HT1080 (cell line): ENCODE data around the gene AHRR. TPM values are rescaled to one million over a fixed set of nuclear protein-coding genes. Genes with fewer than 3 reads are reported as not detected.
"Not testable (repeated sequence)": the region's sequence is repeated elsewhere in the genome, so short reads cannot be mapped to it uniquely, and the experiment has no call there.

Source experiments
- DNase-seq: peaks from one replicate; pipeline ENCODE4 v3.0.0-alpha.2; 2015; ENCODE audit warnings: low read depth
- total RNA-seq: library from RNA; depleted of rRNA; stranded (reverse); fragments of >200 nt; shearing (Covaris generic); gene quantifications from 2 replicates; pipeline ENCODE4 v1.2.3, GENCODE V29; 2014

AHRR gene
- total RNA-seq, 1 experiment from 2014 or later = 2.4 TPM

DNA sequence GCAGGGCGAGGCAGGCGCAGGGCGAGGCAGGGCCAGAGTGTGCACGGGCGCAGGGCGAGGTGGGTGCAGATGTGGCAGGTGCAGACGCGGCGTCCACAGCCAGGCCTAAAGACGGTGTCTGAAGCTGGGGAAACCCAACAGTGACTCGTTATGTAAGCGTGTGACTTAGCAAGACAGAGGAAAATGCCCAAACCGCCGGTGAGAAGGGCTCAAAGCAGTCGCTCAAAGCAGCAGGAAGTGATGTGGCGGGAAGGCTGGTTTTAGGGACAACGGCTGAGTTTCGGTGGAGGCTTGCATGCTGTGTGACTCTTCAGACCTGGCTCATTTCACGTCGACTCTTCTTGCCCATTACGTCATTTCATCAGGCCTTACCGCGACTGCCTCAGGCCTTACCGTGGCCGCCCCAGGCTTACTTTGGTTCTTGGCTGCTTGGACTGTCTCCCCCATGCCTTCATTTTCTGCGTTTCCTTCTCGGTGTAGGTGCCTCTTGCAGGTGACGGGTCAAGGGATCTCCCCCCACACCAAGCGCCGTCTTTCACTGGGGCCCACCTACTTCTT lies 71.0 kb downstream of the AHRR start:
- DNase-seq = peak; percentile 40

DNA sequence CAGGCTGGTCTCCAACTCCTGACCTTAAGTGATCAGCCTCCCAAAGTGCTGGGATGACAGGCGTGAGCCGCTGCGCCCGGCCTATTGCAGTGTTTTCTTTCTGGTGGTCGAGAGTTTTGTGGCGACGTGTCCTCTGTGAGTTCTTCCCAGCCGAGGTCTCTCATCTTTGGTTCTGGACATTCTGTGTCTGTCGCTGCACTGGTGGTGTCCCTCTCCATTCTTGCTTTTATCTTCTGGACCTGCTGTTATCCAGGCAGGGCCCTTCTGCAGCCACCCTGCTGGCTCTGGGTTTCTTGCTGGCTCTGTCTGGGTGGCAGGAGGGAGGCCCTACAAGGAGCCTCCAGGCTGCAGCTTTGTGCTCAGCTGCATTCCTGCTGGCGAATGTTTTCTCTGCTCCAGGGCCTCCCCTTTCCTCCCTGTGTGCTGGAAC lies 72.3 kb downstream of the AHRR start:
- DNase-seq = no peak

DNA sequence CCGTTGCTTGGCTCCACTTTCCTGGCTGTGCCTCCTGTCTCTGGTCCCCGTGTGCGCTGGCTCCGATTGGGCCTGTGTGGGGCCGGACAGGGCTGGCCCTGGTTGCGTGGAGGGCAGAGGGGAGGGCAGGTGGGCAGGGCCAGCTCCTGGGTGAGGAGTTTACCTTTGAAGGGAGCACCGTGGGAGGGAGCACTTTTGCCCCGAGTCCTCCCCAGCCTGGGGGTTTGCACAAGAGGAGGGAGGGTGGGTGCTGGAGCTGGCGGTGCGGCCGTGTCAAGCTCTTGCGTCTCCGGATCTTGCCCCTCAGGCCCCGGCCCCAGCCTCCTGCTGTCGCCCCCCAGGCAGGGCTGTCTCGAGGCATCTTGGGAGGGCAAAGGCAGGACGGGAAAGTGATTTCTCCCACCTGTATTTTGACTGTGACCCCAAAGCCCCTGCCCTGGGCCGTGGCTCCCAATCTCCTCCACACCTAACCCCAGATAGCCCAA lies 73.2 kb downstream of the AHRR start:
- DNase-seq = no peak

DNA sequence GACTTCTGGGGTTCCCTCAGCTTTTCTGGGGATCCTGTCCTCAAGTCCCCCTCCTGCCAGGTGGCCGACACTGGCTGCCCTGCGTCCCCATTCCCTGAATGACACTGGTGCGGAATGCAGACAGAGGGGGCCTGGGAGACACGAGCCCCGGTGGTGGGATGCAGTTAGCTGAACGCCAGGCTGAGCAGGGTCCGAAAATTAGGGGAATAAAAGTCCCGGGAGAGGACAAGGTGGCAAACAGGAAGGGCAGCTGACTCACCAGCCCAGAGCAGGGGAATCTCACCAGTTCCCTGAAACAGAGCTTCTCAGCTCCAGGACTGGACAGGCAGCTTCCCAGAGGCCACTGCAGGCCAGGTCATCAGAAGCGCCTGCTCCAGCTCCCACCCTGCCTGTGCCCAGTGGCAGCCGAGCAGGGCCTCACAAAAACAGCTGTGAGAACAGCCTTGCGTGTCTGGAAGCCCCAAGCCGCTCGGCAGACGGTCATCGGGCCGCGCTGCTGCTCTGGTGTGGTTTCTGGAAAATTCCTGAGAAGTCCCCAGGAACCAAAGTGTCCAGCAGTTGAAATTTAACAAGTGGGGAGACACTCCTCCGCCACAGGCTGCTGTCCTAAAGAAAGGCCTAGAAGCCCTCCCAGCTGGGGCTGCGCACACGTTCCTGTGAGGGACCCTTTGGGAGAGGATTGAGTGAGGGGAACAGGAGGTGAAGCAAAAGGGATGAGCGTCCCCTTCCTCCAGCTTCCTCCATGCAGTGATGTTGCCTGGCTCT lies 73.8 kb downstream of the AHRR start:
- peak; percentile 70 for DNase-seq

DNA sequence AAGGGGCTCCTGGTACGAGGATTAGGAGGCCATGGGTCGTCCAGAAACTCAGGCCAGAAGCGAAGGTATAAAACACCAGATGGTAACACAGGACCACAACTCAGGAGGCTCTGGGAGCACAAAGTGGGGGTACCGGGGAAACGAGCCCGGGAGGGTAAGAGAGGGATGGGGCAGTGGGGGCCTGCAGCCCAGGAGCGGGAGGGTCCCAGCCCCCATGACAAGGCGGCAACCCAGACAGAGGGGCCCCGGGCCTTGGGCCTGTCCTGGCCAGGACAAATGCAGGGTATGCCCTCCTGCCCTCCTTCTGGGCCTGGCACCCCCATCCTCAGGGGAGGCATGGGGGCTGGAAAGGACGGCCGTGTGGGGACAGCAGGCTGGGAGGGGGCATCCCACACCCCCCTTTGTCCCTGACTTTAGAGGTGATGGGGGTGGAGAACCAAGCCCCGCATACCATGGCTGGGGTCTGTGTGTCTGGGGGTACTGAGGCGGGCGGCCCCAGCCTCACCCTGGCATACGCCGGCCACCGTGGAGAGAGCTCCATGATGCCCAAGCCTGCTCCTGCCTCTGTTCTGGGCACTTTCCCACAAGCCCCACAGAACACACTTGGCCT lies 74.5 kb downstream of the AHRR start:
- DNase-seq = no peak

DNA sequence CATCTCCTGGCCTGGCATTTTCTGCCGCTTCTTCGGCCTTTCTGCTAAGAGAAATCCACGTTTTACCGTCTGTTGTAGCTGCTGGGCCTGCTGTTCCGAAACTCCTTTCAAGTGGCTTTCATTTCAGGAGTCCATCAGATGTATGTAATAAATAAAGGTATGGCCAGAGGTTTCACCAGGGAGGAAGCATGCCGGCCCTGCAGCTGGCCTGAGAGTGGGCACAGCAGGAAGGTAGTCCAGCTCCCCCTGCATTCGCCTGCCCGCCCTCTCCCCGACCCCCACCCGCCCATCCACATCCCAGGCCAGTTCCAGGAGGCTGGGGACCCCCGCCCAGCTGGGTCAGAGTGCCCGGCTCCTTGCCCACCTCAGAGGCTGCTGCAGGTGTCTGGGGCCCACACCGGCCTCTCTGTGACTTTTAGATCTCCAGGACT lies 75.0 kb downstream of the AHRR start:
- DNase-seq = no peak

DNA sequence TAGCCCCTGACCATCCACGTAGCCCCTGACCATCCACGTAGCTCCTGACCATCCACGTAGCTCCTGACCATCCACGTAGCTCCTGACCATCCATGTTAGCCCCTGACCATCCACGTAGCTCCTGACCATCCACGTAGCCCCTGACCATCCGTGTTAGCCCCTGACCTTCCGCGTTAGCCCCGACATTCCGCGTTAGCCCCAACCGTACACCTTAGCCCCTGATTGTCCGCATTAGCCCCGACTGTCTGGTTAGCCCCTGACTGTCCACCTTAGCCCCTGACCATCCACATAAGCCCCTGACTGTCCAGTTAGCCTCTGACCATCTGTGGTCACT lies 76.6 kb downstream of the AHRR start:
- DNase-seq = not testable (repeated sequence)

DNA sequence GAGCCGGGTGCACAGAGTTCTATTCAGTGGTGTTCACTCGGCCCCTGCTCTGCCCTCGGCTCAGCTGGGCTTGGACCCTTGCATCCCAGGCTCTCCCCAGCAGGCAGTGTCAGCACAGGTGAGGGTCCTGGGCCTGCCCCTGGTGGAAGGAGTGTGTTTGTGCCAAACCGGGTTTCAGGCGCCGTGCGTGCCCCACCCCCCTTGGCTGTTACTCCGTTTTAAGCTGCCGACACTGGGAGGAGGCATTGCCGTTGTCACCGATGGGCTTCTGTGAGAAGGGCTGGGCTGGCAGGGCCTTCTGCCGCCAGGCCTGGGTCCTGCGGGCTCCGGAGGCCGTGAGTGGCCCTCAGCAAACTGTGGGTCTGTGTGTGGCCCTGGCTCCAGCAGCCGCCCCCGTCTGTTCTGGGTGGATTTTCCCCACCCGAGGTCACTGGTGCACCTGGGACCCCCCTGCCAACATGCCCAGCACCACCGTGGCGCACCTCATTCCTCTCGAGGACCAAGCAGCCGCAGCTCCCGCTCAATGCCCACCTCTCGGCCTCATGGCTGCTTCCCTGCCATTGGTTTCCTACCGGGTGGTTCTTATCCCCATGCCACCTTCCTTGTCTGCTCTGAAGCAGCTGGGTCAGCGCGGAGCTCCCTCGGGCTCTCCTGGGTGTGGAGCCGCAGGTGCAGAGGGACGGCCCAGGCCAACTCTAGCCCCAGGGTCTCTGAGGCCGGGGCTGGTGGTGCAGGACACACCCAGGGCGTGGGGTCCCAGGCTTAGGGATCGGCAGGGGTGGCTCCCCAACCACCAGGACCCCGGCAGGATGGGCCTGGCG lies 77.2 kb downstream of the AHRR start:
- no peak for DNase-seq

DNA sequence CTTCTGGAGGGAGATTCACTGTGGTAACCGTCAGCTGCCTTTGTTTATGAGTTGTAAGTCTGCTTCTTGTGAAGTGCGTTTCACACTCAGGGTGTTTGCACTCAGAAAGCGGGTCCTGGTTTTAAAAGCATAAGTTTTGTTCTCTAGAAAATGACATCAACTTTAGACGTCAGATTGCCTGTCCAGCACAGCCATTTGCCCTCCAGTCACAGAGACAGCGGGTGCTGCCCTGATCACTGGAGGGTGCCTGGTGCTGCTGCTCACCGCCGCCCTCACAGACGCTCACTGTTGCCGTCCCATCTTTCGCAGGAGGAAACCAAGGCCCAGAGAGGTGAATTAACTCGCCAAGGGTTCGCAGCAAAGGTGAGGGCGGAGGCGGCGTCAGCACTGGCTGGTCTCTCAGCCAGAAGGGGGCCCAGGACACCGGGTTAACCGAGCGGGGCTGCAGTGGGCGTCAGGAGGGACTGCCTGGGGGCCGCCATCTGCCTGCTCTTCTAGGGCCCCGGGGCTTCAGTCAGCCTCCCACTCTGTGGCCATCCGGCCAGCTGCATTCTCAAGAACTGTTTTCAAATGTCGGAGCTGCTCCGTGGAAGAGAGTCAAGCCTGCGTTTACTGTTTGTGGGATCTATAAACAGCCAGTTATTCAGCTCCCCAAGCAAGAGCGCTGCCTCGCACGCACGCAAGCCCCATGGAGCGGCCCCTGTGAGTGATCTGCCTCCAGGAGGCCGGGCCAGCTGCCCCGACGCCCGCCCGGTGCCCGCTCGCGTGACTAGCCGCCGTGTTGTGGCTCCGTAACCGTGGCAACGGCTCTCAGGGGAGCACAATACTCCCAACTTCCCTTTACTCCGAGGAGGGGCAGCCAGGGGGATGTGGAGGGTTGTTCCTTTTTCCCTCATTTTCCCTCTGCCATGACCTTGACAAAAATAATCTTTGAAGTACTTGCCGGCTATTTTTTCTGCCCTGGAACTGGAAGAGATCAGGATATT lies 78.1 kb downstream of the AHRR start:
- DNase-seq = peak; percentile 68

DNA sequence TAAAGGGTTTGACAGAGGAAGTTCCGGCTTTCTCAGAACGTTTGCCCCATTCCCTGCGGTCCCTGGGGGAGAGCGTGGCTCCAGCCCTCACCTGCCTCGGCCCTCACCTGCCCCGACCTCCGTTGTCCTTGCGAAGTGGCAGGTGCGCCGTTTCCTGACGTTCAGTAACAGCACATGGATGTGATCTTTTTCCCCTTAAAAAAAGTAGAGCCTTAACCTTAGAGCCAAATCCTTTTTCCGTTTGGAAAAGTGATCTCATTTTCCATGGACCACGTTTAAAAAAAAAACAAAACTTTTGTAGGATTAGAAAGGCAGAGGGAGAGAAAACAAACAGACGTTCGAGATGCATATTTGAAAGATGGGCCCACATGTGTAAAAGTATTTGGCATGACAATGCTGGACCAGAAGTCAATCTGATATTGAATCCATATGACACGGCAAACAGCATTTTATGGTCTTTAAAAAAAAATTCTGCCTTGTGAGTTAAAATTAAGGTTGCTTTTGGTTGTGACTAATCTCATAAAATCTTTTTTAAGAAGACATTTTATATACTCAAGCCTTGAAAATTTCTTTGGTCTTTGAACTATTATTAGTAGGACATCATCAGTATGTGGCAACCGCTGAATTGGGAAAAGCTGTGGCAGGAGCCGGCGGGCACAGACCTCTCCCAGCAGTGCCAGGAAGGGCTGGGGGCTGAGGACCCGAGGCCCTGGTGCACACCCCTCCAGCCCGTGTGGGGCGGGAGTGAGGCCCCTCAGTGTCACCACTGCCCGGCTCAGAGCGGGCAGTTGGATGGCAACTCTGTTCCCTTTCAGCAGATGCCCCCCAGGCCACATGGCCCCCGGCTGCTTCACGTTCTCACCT lies 79.0 kb downstream of the AHRR start:
- DNase-seq = no peak

DNA sequence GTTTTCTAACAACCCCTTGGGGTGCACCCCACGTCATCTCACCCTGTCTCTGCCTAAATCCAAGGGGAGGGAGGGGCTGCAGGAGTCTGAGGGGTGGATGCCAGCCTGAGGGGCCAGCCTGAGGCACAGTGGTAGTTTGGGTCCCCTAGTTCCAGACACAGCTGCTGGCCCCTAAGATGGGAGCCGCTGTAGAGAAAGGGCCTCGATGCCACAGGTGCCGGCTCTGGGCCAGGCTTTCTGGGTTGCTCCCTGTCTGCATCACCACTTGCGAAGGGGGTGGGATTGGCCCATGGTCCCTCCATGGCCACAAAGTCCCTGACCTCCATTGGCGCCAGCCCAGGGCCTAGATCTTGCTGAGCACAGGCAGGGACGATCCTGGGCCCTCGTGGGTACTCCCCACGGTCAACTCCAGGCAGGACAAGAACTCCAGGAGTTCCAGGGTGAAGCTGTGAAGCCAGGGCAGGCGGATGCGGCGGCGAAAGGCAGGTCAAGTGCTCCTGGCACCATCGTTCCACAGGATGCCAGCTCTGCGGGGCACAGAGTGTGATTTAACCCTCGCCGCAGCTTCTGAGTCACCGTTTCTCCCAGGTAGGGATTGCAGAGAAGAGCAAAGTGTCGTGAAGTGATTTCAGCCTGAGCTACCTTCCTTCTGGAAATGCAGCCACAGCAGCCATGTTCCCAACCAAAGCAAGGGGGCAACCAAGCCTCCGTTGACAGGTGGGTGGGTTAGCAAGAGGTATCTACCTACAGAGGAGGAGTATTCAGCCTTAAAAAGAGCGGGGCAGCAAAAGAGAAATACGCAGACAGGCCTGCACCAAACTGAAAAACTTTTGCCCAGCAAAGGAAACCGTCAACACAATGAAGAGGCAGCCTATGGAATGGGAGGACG lies 79.9 kb downstream of the AHRR start:
- no peak for DNase-seq

DNA sequence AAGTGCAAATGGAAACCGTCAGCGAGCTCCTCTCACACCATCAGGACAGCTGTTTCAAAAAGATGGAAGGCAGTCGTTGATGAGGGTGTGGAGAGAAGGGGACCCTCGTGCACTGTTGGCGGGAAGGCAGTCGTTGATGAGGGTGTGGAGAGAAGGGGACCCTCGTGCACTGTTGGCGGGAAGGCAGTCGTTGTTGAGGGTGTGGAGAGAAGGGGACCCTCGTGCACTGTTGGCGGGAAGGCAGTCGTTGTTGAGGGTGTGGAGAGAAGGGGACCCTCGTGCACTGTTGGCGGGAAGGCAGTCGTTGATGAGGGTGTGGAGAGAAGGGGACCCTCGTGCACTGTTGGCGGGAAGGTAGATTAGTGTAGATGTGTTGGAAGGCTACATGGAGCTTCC lies 80.7 kb downstream of the AHRR start:
- DNase-seq = not testable (repeated sequence)

DNA sequence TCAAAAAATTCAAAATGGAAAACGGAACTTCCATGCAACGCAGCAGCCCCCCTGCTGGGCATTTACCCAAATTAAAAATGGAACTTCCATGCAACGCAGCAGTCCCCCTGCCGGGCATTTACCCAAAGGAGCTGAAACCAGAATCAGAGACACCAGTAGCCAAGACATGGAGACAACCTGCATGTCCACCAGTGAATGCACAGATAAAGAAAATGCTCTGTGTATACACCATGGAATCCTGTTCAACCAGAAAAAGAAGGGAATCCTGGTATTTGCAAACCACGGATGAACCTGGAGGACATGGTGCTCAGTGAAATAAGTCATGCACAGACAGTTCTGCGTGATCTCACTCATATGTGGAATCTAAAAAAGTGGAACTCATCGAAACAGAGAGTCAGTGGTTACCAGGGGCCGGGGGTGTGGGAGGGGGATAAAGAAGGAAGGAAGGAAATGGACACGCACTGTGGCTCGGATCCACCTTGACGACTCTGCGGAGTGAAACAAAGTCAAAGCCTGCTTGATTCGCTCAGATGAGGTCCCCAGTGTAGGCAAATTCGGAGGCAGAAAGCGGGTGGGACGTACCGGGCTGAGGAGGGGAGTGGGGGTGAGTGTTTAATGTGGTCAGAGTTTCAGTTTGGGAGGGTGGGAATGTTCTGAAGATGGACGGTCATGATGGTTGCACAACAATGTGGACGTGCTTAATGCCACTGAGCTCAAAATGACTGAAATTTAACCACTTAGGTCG lies 81.3 kb downstream of the AHRR start:
- DNase-seq = no peak

DNA sequence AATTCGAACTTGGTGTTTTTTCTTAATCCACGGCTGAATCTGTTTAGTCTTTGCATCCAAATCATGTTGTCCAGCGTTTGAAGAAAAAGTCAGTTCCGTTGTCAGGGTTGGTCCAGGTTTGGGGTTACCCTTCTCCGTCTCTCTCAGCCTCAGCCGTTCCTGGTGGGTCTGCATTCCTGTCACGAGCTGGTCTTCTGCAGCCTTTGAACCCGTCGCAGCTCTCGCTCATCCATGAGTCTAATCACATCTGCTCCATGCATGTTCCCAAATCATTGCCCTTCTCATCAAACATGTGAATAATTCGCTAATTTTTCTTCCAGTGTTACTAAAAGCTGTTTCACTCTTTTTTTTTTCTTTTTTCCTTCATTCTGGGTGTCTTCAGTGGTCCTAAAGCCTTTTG lies 82.5 kb downstream of the AHRR start:
- DNase-seq = no peak

DNA sequence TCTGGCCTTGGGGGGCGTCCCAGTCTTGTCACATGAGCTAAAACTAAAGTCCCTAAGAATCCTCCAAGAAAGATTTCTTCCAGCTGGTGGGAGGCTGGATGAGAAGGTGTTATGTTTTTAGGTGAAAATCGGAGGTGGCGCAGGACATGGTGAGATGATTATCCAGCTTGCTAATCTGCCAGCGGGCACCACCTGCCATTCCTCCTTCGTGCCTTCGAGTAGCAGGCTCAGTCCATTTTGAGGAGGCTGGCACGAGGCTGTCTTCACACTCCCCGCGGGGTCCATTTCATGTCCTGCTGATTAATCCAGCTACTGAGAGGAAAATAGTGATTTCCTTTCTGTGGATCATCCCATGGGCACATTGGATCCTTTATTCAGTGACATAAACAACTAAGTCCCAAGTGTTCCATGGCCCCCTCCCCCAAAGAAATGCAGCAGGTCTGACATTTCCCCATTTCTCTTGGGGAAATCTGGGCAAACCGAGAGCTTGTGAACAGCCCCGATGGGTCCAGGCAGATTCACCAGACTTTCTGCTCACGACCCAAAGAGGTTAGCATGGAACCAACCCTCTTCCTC lies 83.2 kb downstream of the AHRR start:
- DNase-seq = no peak

DNA sequence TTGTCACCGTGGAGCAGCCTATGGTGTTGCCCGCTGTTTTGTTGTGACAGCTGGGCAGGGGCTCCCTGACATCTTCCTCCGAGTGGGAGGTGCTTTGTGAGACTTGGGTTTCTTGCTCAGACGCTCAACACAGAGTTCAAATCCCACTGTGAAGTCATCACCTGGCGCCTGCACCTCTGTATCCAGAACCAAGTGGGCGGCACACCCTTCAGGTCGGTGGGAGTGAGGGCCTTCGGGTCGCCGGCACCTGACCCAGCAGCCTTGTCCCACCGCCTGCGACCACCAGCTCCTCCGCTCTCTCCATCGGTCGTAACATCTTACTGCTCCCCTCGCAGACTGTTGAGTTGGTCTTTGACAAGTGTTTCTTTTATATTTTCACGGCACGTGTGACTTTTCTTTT lies 83.9 kb downstream of the AHRR start:
- no peak for DNase-seq

DNA sequence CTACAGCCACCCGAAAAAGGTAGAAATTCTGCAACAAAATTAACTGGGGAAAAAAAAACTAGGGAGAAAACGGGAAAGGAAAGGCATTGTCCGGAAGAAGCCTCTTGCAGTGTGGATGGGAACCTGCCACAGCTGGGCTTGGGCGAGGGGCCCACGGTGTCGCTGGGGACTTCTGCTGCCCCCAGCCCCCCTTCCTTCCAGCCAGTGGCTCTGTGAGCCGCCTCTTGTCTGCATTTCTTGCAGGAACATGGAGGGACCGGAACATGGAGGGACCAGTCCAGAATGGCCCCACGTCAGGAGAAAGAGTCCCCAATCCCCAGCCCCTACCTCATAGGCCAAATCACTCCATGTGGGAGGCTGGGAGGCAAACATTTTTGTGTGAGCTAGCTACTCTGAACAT lies 84.5 kb downstream of the AHRR start:
- no peak for DNase-seq

DNA sequence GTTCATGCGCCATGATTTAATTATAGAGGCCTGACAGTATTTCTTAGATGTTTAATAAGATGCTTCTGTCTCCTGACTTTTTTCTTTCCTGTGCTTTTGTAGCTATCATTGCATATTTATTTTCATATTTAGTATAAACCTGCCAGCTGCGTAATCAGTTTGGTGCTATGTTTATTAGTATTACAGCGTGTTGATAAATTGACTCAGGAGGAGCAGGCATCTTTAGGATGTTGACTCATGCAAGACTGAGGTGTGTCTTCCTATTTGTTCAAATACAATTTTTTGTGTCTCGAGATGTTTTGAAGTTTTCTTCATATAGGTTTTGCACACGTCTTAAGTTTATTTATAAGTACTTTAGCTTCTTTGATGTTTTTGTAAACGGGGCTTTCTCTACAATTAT lies 85.5 kb downstream of the AHRR start:
- DNase-seq = no peak
